RWPE1 (cell line): ENCODE data around the gene MB21D2.
"Not testable (repeated sequence)": the region's sequence is repeated elsewhere in the genome, so short reads cannot be mapped to it uniquely, and the experiment has no call there.

Experiments used
- CTCF ChIA-PET: fragments of 350-600 bp; sonication (Branson Sonifier 250); formaldehyde crosslinking; extraction: SDS; loops from one replicate; lab custom pipeline; 2021; lab: Yijun Ruan, JAX
- POLR2A ChIA-PET: fragments of 400-600 bp; formaldehyde crosslinking; extraction: SDS; loops from one replicate; lab custom pipeline; 2020; ENCODE audit warnings: antibody characterized with exemption; ENCODE audit not compliant: low non-redundant PET; lab: Yijun Ruan, JAX
- DNase-seq: peaks from one replicate; pipeline ENCODE4 v3.0.0; 2012; ENCODE audit warnings: low spot score
- H3K27ac ChIP-seq: fragments of 450-650 bp; 2 replicates; pipeline ENCODE4 v1.5.1; 2017
- CTCF ChIP-seq: fragments of 450-650 bp; conservative IDR thresholded peaks from 2 replicates; pipeline ENCODE4 v1.5.1; 2017; ENCODE audit warnings: low read depth, mild to moderate bottlenecking

Gene MB21D2

GRCh38 chr3:192794216-192794615 lies 123.4 kb downstream of the MB21D2 start:
- ChIA-PET POLR2A (no interaction called here), CTCF (no interaction called here)
- H3K27ac ChIP-seq: no peak overlapping the region
- TF ChIP-seq CTCF: no peak
- no peak for DNase-seq

GRCh38 chr3:192788816-192789515 lies 128.7 kb downstream of the MB21D2 start:
- POLR2A ChIA-PET, H3K27ac ChIP-seq, DNase-seq: not testable (repeated sequence)
- CTCF ChIA-PET: interaction anchor here (0.6 kb wide), 1 partner anchor 303 kb away, joined by 5 read pairs; no protein-coding TSS in a partner anchor

GRCh38 chr3:192778508-192778907 lies 139.1 kb downstream of the MB21D2 start:
- POLR2A ChIA-PET: no interaction called here

GRCh38 chr3:192774341-192774740 lies 143.3 kb downstream of the MB21D2 start:
- CTCF ChIA-PET, DNase-seq, H3K27ac ChIP-seq, POLR2A ChIA-PET: not testable (repeated sequence)

More at GRCh38 chr3:192778508-192778907, 139.1 kb downstream of the MB21D2 start:
- H3K27ac ChIP-seq: no peak overlapping the region
- CTCF ChIA-PET: no interaction called here
- no peak for TF ChIP-seq CTCF
- DNase-seq: no peak

- TF ChIP-seq CTCF: peak; percentile 22; the same call in 1 of the 2 replicates
- CTCF ChIA-PET: interaction anchor here (1.4 kb wide), 1 partner anchor 20 kb away, joined by 5 read pairs; no protein-coding TSS in a partner anchor
- peak; percentile 20 for DNase-seq
- POLR2A ChIA-PET: no interaction called here
- H3K27ac ChIP-seq: no peak overlapping the region
Measured at GRCh38 chr3:192772240-192772894, 145.3 kb downstream of the MB21D2 start.

- POLR2A ChIA-PET: no interaction called here
- no peak overlapping the region for H3K27ac ChIP-seq
- CTCF ChIA-PET: no interaction called here
- no peak for DNase-seq
- TF ChIP-seq CTCF: no peak
Measured at GRCh38 chr3:192758654-192759053, 159.0 kb downstream of the MB21D2 start.

GRCh38 chr3:192751148-192751547 lies 166.5 kb downstream of the MB21D2 start:
- no peak overlapping the region for H3K27ac ChIP-seq
- DNase-seq: no peak
- TF ChIP-seq CTCF: no peak
- CTCF ChIA-PET: no interaction called here
- POLR2A ChIA-PET: no interaction called here
